PFSK-1 (cell line): Measurements from ENCODE around the gene IGF1R.

Experiments
- FOXP2 ChIP-seq: optimal IDR thresholded peaks from 2 replicates; pipeline ENCODE3; 2011; ENCODE audit warnings: borderline replicate concordance, control low read depth, inconsistent platforms; ENCODE audit not compliant: insufficient read depth; ENCODE audit errors: extremely low read length, extremely low read depth
- POLR2AphosphoS5 ChIP-seq: IDR thresholded peaks from 2 replicates; pipeline ENCODE4 v1.6.1; 2012; ENCODE audit warnings: low read depth, mild to moderate bottlenecking, control low read depth, low read length, moderate library complexity
- REST ChIP-seq, 2 experiments: IDR thresholded peaks; 2 replicates each; pipeline versions ENCODE4 v1.6.1 to v1.8.0; 2011 to 2012; ENCODE audit warnings: low read depth in 2 of 2, low read length in 2 of 2, control low read depth in 1 of 2, inconsistent platforms in 1 of 2, mild to moderate bottlenecking in 1 of 2, moderate library complexity in 1 of 2; ENCODE audit not compliant: insufficient read depth in 1 of 2
- SIN3A ChIP-seq: IDR thresholded peaks from 2 replicates; pipeline ENCODE4 v1.6.1; 2012; ENCODE audit warnings: mild to moderate bottlenecking, low read length, moderate library complexity, borderline replicate concordance; ENCODE audit not compliant: insufficient read depth
- TAF1 ChIP-seq: IDR thresholded peaks from 2 replicates; pipeline ENCODE4 v1.6.1; 2012; ENCODE audit warnings: low read length, control low read depth, borderline replicate concordance; ENCODE audit not compliant: insufficient read depth

IGF1R gene

GRCh38 chr15:98996169-98996568, 347.8 kb downstream of the IGF1R start:
- TF ChIP-seq REST (IDR thresholded peaks at IDR 0.05; ENCODE audit: insufficient read depth in 1 of 2, low read depth in 2 of 2, low read length in 2 of 2) = no peak
- no peak for TF ChIP-seq TAF1
- no peak for TF ChIP-seq FOXP2
- no peak for TF ChIP-seq POLR2AphosphoS5
- TF ChIP-seq SIN3A = no peak

DNA sequence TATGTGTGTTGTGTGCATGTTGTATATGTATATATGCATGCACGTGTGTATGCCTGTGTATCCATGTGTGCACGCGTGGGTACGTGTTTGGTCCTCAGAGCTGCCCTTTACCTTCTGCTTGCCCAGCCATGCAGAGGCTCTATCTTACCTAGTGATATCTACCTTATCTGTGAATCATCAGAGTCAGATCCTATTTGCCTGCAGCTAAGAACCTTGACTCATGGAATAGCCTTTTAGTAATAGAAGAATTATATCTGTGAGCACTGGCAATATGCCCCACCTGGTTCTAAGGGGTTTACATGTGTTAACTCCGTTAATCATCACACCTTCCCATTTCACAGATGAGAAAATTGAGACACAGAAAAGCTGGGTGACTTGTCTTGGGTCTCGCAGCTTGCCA, 348.3 kb downstream of the IGF1R start:
- TF ChIP-seq POLR2AphosphoS5 (no peak), TAF1 (no peak), REST (IDR thresholded peaks at IDR 0.05; ENCODE audit: insufficient read depth in 1 of 2, low read depth in 2 of 2, low read length in 2 of 2) (no peak), SIN3A (no peak), FOXP2 (no peak)

DNA sequence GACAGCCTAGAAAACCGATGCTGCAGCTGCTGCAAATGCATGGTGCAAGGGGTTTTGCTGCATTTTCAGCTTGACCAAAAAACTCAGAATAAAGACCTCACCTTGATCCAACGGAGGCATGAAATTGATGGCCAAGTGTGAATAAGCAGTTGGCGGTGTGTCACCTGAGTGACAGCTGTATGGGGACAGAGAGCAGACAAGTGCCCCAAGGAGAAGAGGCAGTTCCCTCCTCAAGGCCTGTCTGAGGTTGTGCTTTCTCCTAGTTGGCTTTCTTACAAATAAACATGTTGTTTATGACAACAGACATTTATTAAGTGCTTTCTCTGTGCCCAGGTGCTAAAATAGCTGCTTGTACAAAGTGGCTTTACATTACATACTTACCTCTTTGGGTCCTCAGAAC, 349.0 kb downstream of the IGF1R start:
- TF ChIP-seq REST (IDR thresholded peaks at IDR 0.05; ENCODE audit: insufficient read depth in 1 of 2, low read depth in 2 of 2, low read length in 2 of 2) (no peak), TAF1 (no peak), SIN3A (no peak), FOXP2 (no peak), POLR2AphosphoS5 (no peak)

- TF ChIP-seq SIN3A (no peak), FOXP2 (no peak), REST (IDR thresholded peaks at IDR 0.05; ENCODE audit: insufficient read depth in 1 of 2, low read depth in 2 of 2, low read length in 2 of 2) (no peak), POLR2AphosphoS5 (no peak), TAF1 (no peak)
These were observed 349.4 kb downstream of the IGF1R start for GRCh38 chr15:98997755-98998154.

DNA sequence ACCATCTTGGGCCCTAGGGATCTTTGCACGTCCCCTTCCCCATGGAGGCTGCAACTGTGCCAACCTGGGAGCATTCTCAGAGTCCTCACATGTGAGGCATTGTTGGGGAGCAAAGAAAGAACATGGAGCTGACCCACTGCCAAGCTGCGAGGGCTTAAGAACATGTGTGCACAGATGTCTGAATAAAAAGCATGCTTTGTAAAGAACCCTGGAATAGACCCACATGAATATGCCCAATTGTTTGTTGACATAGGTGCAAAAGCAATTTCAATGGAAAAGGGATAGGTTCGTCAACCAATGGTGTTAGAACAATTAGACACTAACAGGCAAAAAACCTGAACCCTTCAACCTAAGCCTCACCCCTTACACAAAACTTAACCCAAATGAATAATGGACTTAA, 349.9 kb downstream of the IGF1R start:
- TF ChIP-seq SIN3A = no peak
- TF ChIP-seq REST (IDR thresholded peaks at IDR 0.05; ENCODE audit: insufficient read depth in 1 of 2, low read depth in 2 of 2, low read length in 2 of 2) = no peak
- TF ChIP-seq FOXP2 = no peak
- TF ChIP-seq POLR2AphosphoS5 = no peak
- no peak for TF ChIP-seq TAF1
